GM21423 (cell line): ENCODE measurements around the gene NEIL3.

Experiments
- ATAC-seq: cut with Tn5 transposase; IDR thresholded peaks from one replicate; pipeline ENCODE4 v1.9.1; 2021; ENCODE audit warnings: mild to moderate bottlenecking, moderate library complexity; ENCODE audit not compliant: unreplicated experiment

The NEIL3 gene

DNA sequence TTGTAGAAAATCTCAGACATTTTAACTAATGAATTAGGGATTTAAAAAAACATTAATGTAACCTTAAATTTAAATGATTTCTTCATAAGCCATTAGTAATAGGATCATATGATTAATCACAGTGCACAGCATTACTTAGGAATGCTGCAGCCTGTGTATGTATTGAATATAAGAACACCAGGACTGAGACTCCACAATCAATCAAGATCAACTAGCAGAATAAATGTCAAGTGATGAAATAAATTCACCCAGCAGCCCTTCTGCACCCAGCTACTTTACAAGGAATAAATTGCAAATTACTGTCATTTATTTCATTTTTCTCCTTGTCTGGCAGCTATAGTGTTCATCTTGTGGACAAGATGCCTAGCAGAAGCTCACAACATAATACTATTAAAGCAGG lies 46.5 kb downstream of the NEIL3 start:
- no peak for ATAC-seq

GRCh38 chr4:177356921-177357320 lies 47.2 kb downstream of the NEIL3 start:
- ATAC-seq: no peak

GRCh38 chr4:177367336-177367735 lies 57.7 kb downstream of the NEIL3 start:
- no peak for ATAC-seq

GRCh38 chr4:177369372-177369771 lies 59.7 kb downstream of the NEIL3 start:
- no peak for ATAC-seq

GRCh38 chr4:177371461-177371860 lies 61.8 kb downstream of the NEIL3 start:
- ATAC-seq: no peak

DNA sequence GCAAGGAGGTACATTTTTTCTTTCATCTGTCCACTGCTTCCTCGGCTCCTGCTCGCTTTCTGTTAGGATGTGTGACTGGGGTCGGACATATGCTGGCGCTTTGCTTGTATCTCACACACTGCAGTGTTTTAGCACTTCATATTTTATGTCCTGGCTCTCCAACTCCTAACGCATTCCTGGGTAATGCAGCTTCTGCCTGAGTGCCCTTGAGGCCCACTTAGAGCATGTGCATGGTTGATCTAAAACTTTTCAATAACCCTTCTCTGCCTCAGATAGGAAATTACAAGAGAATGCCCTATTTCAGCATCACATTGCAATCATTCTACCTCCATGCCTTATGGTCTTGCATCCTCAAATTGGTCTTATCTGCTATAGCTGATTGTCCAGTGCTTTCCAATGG lies 65.3 kb downstream of the NEIL3 start:
- ATAC-seq: no peak

- ATAC-seq: no peak
Observed at GRCh38 chr4:177375372-177375771, 65.7 kb downstream of the NEIL3 start.

GRCh38 chr4:177376024-177376423 lies 66.3 kb downstream of the NEIL3 start:
- no peak for ATAC-seq

DNA sequence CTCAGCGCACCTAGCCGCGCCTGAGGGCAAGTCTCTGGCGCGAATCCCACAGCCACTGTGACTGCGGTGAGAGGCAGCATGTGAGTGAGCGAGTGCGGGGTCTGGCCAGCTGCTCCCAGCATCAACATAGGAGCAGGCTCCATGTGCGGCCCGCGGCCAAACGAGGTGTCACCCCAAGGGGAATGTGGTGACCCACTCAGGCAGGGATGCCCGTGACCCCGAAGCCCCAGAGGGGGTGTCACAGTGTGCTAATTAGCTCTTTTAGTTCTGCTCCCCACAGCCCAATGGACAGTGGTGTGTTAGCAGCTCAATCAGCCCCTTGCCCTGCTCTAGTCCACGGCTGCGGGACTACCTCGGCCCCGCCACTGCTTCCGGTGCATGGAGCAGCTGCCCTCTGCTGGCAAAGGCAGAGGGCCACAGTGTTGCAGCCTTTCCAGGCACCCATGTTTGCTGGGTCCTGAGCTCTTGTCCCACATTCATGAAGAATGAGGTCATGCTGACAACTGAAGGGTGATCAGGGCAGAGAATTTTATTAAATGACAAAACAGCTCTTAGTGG lies 71.1 kb downstream of the NEIL3 start:
- no peak for ATAC-seq

GRCh38 chr4:177381762-177382310 lies 72.2 kb downstream of the NEIL3 start:
- ATAC-seq: no peak

DNA sequence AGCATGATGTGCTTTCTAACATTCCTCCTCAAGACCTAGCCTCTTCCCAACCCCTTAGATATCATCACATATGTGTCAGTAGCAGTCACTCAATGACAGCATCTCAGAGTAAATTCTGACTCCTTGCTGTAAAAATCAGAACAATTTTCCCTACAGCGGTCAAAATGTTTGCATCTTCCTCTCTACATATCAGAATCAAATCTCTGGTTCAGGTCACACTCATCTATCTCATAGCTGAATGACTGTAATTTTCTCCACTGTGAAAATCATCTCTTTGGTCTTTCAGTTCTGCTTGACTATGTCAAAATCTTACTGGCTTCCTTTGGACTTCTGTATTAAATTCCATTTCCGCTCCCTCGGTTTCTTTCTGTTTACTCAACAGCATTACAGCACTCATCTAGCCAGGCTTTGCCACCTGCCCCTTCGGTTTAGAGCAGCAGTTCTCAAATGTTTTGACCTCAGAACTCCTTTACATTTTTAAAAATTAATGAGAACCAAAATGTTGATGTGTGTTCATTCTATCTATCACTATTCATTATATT lies 75.3 kb downstream of the NEIL3 start:
- no peak for ATAC-seq

- ATAC-seq: no peak
Observed at GRCh38 chr4:177385576-177386277, 76.1 kb downstream of the NEIL3 start.

DNA sequence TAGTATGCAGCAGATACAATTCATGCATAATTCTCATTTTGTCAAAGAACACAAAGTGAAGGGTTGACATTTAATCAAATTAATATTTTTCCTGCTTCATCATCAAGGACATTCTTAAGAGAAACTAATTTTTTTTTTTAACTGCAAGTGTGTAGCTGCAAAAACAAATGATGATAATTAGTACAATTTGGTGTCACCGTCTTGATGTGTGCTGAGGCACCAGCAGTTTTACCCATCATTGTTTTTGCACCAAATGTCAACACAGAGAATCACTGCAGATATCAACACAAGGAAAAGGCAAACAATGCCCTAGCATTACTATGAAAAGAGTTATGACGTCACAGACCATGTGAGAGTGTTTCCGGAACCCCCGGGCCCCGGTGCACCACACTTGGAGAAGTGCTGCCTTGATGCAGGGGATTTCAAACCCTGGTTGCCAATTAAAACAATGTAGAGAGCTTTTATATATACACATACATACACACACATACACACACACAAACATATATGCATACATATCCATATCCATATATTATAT lies 76.7 kb downstream of the NEIL3 start:
- no peak for ATAC-seq

- ATAC-seq: no peak
Observed at GRCh38 chr4:177391287-177391686, 81.6 kb downstream of the NEIL3 start.

DNA sequence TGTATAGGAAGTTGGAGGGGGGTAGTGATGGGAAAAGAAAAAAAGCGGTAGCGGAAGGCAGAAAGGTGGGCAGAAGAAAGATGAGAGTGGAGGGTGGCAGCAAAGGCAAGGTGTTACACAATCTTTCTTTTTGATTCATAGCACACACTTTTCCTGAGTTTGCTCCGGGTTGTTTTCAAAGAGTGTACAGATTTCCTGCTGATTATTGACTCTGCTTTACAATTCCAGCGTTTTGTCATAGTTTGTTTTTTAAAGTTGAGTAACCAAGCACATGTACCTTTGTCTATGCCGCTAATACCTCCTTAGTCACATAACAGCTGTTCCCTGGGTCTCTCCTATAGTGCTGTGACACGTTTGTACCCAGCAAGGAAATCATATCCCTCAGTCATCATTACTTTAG lies 82.3 kb downstream of the NEIL3 start:
- ATAC-seq: no peak

GRCh38 chr4:177393236-177393635 lies 83.6 kb downstream of the NEIL3 start:
- peak; percentile 62 for ATAC-seq

- no peak for ATAC-seq
Observed at GRCh38 chr4:177396352-177396751, 86.7 kb downstream of the NEIL3 start.

GRCh38 chr4:177400030-177400429 lies 90.4 kb downstream of the NEIL3 start:
- no peak for ATAC-seq

GRCh38 chr4:177401658-177402273 lies 92.1 kb downstream of the NEIL3 start:
- ATAC-seq: no peak

DNA sequence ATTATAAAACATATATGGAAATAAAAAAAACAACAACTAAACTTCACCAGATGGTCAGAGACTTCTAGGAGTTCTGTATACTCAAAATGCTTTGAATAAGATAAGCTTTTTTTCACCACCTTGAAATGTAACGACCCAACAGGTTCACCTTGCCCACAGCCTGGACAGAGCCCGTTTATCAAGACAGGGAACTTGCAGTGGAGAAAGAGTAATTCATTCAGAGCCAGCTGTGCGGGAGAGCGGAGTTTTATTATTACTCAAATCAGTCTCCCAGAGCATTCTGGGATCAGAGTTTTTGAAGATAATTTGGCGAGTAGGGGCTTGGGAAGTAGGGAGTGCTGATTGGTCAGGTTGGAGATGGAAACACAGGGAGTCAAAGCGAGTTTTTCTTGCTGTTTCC lies 94.1 kb downstream of the NEIL3 start:
- no peak for ATAC-seq

GRCh38 chr4:177404342-177404741 lies 94.7 kb downstream of the NEIL3 start:
- no peak for ATAC-seq

DNA sequence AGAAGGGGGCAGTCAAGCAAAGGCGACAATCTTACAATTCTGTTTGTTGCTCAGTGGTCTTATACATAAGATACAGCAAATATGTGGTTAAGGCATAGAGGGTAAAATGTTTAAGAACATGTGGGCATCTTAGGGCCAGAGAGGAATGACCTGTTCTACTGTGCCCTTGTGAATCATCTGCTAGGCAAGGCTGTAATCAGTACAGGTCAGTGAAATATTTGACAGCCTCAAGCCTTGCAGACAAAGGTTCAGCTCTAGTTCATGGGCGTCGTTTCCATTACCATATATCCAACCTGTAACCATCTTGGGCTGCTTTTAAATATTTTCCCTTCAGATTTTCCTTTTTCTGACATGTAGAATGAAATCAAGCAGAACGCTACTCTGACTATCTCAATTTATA lies 95.3 kb downstream of the NEIL3 start:
- no peak for ATAC-seq
